ENCODE data around the gene FAM180A.

- TF ChIP-seq POLR2A (IDR thresholded peaks at IDR 0.05; ENCODE audit: low read depth): no peak
- no peak for TF ChIP-seq POLR2AphosphoS5 (IDR thresholded peaks at IDR 0.05)
- no peak for TF ChIP-seq CTCF (IDR thresholded peaks at IDR 0.05)
- no peak for TF ChIP-seq EP300 (IDR thresholded peaks at IDR 0.05)
Observed at GRCh38 chr7:135690566-135690965, 58.0 kb downstream of the FAM180A start.

All from esophagus muscularis mucosa (tissue), 4 donors.